AG04450 (cell line): ENCODE measurements around the gene ADO. TPM values are rescaled to one million over a fixed set of nuclear protein-coding genes. Genes with fewer than 3 reads are reported as not detected.

Experiments used
- CTCF ChIA-PET: fragments of 300-600, 350-600 bp; formaldehyde crosslinking; extraction: SDS; loops from one replicate; lab custom pipeline; 2022; ENCODE audit warnings: antibody characterized with exemption, inconsistent platforms; lab: Charles Lee
- POLR2A ChIA-PET: fragments of 350-600 bp; formaldehyde crosslinking; extraction: SDS; loops from one replicate; lab custom pipeline; 2021; ENCODE audit warnings: antibody characterized with exemption, inconsistent platforms; lab: Yijun Ruan, JAX
- DNase-seq: peaks from one replicate; pipeline ENCODE4 v3.0.0-alpha.2; 2011; ENCODE audit warnings: low read depth, low spot score
- H3K27ac ChIP-seq: one replicate; pipeline ENCODE4 v1.5.1; 2012; ENCODE audit warnings: low read depth, low read length, control low read depth
- H3K27me3 ChIP-seq: one replicate; pipeline ENCODE4 v1.6.0; 2012; ENCODE audit warnings: low read length; ENCODE audit not compliant: control insufficient read depth, insufficient read depth
- H3K4me3 ChIP-seq: 2 replicates; pipeline ENCODE4 v1.5.1; 2011; ENCODE audit warnings: mild to moderate bottlenecking, low read depth, low read length, control low read depth
- H3K9me3 ChIP-seq: 2 replicates; pipeline ENCODE4 v1.5.1; 2012; ENCODE audit warnings: low read length; ENCODE audit not compliant: control insufficient read depth, insufficient read depth
- polyA plus RNA-seq: library from polyadenylated mRNA; depleted of rRNA; stranded (reverse); fragments of >200 nt; gene quantifications from 2 replicates; pipeline ENCODE4 v1.2.3, GENCODE V29; 2011
- TF ChIP-seq, protein P1 (sequence below): IDR thresholded peaks from 2 replicates; pipeline ENCODE4 v1.5.1; 2011; ENCODE audit warnings: low read depth, low read length, control low read depth, inconsistent platforms

Gene ADO
- polyA plus RNA-seq, 1 experiment = 17.8 TPM

DNA sequence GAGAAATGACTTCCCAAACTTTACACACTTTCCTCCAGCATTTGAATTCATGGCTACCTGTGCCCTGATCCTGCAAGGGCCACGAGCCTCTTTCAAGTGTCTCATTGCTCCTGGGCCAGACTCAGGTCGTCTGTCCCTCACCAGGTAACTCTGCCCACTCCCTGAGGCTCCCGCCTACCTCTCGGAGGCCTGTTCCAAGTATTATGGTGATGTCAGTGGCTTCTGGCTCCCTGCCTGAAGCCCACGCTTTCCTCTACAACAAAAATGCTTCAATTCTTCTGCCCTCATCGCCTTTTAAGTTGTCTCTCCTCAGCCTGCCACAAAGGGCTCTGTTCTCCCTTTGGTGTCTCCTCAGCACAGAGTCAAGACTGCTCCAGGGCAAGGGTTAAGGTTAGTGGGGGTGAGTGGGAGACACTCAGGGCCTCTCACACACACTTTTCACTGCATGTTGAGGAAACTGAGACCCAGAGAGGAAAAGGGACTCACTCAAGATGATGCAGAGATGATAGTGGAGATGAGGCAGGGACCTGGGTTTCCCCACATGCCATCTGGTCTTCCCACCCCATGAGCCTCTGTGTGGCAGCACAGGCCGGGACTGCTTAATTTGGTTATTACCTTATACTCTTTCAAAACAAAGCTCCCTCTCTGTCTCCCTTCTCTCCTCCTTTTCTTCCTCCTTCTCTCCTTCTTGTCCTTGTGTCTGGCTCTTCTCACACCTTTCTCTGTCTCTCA, 39.9 kb downstream of the ADO start:
- POLR2A ChIA-PET = no interaction called here
- Histone ChIP-seq H3K4me3 (no peak overlapping the region), H3K27ac (no peak overlapping the region), H3K9me3 (no peaks in the 10 kb centered on the region), H3K27me3 (peaks cover 8% of the 10 kb centered on the region)
- CTCF ChIA-PET = no interaction called here
- DNase-seq = no peak
- TF ChIP-seq, protein P1, sequence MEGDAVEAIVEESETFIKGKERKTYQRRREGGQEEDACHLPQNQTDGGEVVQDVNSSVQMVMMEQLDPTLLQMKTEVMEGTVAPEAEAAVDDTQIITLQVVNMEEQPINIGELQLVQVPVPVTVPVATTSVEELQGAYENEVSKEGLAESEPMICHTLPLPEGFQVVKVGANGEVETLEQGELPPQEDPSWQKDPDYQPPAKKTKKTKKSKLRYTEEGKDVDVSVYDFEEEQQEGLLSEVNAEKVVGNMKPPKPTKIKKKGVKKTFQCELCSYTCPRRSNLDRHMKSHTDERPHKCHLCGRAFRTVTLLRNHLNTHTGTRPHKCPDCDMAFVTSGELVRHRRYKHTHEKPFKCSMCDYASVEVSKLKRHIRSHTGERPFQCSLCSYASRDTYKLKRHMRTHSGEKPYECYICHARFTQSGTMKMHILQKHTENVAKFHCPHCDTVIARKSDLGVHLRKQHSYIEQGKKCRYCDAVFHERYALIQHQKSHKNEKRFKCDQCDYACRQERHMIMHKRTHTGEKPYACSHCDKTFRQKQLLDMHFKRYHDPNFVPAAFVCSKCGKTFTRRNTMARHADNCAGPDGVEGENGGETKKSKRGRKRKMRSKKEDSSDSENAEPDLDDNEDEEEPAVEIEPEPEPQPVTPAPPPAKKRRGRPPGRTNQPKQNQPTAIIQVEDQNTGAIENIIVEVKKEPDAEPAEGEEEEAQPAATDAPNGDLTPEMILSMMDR = no peak

DNA sequence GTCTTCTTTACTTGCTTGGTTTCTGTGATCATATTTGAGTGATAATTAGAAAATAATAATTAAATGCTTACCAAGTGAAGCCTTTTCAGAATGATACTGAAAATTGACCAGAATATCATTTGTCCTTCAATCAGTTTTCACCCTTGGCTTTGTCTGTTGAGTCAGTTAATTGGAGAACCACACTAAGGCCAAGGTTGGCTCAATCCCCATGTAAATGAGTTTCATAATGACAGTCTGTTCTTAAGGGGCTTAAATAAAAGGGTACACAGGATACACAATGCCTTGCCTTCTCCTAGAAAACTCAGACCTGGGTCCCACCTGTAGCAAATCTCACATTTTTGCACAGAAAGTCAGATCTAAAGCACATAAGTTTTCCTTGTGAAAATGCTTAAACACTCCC, 42.9 kb downstream of the ADO start:
- Histone ChIP-seq H3K4me3 (no peak overlapping the region), H3K9me3 (no peaks in the 10 kb centered on the region), H3K27me3 (peaks cover 10% of the 10 kb centered on the region), H3K27ac (no peak overlapping the region)
- POLR2A ChIA-PET = no interaction called here
- CTCF ChIA-PET = no interaction called here
- TF ChIP-seq, protein P1 = no peak
- no peak for DNase-seq

DNA sequence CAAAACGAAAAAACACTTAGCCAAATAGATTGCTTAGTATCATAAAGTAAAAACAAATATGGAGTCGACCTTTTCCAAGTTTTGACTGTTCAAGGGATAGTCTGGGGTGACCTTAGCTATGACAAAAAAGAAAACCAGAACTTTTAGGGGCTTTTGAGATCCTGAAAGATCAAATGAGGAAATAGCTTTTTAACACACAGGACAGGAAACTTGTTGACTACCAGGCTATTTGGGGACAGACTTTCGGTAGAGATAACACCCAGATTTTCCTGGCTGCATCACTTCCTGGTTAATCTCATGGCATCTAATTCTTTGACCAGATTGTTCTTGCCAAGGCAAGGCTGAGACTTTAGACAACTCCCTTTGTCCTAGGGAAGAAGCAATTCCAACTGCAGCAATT, 46.1 kb downstream of the ADO start:
- POLR2A ChIA-PET = no interaction called here
- TF ChIP-seq, protein P1 = no peak

DNA sequence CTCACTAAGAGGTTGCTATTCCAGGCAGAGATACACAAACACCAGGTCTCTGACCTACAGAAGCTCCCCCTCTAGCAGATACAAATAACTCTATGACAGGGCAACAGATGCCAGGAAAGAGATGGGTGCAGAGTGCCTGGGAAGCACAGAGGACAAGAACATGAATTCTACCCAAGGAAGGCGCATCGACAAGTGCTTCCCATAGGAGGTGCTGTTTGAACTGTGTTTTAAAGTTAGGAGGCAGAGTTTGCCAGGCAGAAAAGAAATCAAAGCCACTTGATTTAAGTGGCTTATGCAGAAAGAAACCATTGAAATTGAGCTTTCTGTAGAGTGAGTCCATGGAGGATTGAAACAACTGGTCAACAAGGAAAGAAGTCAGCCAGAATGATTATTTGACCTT, 46.9 kb downstream of the ADO start:
- peaks cover 6% of the 10 kb centered on the region for H3K27me3 ChIP-seq
- TF ChIP-seq, protein P1 = peak; percentile 29; the same call in 1 of the 2 replicates
- no peak for DNase-seq
- ChIA-PET POLR2A (no interaction called here), CTCF (interaction anchor here (1.0 to 1.4 kb wide), 2 partner anchors 19 to 308 kb away, joined by 3 read pairs; no protein-coding TSS in a partner anchor)
- no peak overlapping the region for H3K27ac ChIP-seq
- H3K4me3 ChIP-seq = no peak overlapping the region
- no peaks in the 10 kb centered on the region for H3K9me3 ChIP-seq

More for the DNA sequence above, 46.1 kb downstream of the ADO start:
- CTCF ChIA-PET = no interaction called here
- H3K27me3 ChIP-seq = peaks cover 7% of the 10 kb centered on the region
- DNase-seq = no peak
- H3K9me3 ChIP-seq = no peaks in the 10 kb centered on the region
- H3K4me3 ChIP-seq = no peak overlapping the region
- H3K27ac ChIP-seq = no peak overlapping the region

DNA sequence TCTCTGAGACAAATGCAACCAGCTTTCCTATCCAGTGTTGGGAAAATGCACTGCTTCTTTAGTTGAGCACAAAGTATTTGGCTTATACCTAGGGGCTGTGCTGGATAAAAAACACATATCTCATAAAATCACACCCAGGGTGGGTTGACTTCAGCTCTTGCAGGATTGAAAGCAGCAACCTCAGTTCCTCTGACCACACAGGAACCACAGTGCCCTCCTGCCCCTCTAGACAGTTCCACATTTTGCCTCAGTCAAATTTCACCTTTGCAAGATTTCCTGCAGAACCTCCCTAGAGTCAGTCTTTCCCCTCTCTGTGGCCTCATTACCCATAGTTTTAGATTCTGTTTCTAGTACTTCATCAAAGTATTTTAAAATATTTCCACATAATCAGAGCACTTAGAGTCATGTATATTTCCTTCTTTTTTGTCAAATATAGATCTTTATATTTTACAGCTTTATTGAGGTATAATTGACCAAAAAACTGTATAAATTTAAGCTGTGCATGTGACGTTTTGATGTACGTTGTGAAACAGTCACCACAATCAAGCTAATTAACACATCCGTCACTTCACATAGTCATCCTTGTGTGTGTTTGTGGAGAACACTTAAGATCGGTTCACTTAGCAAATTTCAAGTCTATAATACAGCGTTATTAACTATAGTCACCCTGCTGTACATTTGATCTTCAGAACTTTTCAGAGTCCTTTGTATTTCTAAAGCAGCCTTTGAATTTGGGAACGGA, 48.6 kb downstream of the ADO start:
- Histone ChIP-seq H3K9me3 (no peaks in the 10 kb centered on the region), H3K27ac (no peak overlapping the region), H3K4me3 (no peak overlapping the region), H3K27me3 (peaks cover 6% of the 10 kb centered on the region)
- ChIA-PET POLR2A (no interaction called here), CTCF (interaction anchor here (0.6 kb wide), 1 partner anchor 450 kb away, joined by 3 read pairs; no protein-coding TSS in a partner anchor)
- DNase-seq = no peak
- TF ChIP-seq, protein P1 = no peak
